NCI-H128 (cell line): Measurements from ENCODE around the gene CCDC102A.

ENCODE experiments used
- DNase-seq: peaks from one replicate; lab custom pipeline; 2025; ENCODE audit not compliant: unreplicated experiment; lab: John Stamatoyannopoulos, UW

The CCDC102A gene

DNA sequence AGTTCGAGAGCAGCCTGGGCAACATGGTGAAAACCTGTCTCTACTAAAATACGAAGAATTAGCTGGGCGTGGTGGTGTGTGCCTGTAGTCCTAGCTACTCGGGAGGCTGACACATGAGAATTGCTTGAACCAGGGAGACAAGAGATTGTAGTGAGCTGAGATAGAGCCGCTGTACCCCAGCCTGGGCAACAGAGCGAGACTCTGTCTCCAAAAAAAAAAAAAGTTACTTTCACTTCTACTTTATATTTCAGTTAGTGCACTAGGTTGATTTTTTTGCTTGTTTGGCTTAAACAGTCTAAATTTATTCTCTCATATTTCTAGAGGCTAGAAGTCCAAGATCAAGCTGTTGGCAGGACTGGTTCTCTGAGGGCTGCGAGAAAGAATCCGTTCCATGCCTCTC lies 13.4 kb downstream of the CCDC102A start:
- DNase-seq = no peak

DNA sequence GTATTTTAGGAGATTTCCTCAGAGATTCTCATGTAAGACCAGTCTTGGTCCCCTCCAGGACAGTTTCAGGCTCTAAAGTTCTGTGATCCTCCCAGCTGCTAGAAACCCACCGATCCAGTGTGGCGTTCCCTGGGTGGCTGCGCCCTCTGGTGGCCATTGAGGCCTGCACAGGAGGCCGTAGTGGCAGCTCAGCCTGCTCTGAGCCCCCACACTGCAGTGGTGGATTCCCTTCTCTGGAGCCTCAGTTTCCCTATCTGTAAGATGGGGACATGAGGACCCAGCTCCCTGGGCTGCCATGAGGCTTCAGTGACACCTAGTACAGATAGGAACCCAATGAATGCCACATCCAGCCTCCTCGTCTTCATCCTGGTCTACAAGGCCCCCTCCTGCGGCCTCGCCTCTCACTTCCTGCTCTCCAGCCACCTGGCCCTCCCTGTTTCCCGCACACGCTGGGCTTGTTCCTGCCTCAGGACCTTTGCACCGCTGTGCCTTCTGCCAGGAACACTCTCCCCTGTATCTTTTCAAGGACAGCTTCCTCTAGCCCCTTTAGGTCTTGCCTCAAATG lies 16.5 kb downstream of the CCDC102A start:
- peak; percentile 30 for DNase-seq

DNA sequence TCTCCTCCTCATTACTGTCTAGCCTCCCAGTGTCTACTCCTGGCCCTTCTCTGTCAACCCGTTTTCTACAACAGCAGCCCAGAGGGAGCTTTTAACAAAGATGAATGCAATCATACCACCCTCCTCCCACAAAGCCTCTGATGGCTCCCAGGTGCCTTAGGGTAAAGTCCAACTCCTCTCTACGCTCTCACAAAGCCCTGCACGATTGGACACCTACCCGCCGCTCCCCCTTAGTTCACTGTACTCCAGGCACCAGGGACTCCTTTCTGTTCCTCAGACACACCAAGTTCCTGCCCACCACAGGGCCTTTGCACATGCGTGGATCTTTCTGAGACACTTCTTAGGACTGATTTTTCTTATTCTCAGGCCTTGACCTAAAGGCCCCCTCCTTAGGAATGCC lies 17.4 kb downstream of the CCDC102A start:
- DNase-seq = no peak

DNA sequence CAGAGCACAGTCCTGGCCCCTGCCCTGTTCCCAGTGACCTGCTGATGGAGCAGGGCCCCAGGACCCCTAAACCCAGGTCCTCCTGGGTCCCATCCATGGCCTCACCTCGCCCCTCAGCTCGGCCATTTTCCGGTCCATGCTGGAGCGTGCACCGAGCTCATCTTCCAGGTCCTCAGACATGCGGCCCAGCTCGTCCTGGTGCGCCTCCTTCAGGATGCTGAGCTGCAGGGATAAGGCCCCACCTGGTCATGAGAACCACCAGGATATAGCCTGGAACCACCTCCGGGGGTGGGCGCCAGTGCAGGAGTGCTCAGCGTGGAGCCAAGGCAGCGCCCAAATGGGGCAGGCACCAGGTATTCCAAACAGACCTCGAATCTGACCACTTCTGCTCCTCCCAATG lies 17.9 kb downstream of the CCDC102A start:
- no peak for DNase-seq

DNA sequence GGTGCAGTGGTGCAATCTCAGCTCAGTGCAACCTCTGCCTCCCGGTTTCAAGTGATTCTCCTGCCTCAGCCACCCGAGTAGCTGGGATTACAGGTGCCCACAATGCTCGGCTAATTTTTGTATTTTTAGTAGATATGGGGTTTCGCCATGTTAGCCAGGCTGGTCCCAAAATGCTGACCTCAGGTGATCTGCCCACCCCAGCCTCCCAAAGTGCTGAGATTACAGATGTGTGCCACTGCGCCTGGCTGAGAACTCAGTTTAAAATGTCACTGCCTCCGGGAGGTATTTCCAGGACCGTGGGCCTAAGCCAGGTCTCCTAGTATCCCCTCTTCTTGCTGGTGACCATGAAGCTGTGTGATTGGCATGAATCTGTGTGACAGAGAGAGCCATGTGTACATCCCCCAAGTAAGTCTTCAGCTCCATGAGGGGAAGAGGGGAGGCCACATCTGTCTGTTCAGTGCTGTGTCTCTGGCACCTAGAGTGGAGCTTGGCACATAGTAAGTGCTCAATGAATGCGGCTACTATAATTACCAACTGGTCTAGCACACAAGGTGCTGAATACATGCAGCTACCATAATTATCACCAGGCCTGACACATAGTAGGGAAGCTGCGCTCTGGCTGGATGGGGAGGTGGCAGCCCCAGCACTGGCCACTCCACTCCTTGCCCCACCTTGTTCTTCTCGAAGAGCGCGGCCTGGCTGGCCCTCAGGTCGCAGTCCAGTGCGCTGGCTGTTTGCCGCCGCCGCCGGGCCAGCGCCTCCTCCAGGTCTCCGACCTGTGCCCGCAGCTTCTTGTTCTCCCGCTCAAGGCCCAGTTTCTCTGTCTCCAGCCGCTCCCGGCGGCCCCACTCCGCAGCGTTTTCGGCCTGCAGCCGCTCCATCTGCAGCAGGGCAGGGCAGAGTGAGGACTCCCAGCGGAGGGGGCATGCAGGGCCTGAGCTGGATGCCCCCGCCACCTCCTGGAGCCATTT lies 18.7 kb downstream of the CCDC102A start:
- DNase-seq = no peak

DNA sequence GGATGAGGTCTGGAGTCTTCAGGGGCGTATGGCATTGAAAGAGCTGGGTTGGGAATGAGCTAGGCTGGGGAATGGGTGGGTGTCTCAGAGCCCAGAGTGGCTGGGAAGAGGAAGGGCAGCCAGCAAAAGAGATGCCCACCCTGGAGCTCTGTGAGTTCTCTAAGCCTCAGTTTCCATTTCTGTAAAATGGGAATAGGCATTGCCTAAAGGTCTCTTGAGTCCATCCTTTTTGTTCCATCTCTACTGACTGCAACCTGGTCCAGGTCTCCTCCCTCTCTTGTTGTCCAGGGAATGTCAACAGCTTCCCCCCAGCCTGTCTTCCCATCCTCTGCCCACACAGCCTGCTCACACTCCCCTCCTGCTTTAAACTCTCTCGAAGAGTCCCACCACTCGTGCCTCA lies 19.6 kb downstream of the CCDC102A start:
- DNase-seq = no peak

DNA sequence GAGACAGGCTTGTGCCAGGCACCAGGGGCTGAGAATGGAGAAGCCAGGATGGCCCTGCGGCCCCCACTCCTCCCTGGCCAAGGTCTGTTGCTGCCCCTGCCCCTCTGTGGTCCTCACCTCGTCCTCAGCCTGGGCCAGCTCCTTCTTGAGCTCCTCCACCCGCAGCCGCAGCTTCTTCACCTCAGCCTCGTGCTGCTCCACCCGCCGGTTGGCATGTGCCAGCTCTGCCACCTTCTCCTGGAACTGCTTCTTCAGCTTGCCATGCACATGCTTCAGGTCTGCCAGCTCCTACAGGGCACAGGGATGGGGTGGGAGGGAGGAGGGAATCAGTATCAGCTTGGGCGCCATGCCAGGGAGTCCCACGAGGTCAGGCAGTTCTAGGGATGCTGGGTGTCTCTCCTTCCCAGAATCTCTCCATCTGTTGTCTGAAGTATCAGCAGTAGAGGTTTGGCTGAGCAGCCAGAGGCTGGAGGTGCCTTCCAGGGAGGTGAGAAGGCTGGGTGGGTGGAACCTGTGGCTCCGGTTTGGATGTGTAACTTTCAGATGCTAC lies 20.1 kb downstream of the CCDC102A start:
- no peak for DNase-seq

DNA sequence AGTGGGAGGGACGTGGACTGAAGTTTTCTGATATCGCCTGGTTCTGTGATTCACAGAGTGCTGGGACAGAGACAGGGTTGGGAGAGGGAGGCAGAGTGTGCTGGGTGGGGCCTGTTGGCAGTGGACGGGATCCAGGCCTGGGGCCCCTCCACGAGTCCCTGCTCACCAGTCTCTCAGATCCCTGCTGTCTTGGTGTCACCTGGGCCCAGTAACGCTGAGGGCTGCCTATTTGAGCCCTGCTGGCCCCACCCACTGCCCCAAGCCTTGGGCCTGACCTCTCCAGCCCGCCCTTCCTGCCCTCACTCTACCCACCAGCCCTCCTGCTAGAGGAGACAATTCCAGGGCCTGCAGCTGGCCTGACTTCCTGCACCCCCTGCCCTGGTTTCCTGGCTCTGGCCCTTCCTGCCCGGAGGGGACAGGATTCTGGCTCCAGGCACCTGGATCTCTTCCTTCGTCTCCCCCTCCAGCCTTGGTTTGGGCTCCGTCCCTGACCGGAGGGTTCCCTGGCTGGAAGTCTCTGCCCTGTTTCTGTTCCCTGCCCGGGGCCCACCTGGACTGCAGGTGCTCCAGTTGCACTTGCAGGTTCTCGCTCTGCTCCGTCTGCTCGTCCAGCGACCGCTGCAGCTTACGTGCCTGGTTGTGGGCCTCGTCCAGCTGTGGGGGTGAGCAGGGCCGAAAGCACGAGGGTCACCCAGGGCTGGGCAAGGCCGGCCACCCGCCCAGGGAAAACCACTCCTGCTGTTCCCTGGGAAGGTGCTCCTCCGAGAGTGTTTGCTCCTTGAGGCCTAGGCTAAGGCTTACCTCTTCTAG lies 21.4 kb downstream of the CCDC102A start:
- DNase-seq = no peak

DNA sequence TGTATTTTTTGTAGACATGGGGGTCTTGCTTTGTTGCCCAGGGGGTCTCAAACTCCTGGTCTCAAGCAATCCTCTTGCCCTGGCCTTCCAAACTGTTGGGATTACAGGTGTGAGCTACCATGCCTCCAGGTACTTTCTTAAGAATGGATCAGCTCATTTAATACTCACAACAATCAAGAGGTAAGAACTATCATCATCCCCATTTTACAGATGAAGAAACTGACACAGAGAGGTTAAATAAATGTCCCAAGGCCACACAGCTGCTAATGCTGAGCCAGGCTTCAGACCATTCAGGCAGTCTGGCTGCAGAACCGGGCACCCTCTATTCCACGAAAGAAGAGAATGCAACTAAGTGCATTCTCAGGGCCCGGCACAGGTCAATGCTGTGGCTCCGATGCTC lies 22.0 kb downstream of the CCDC102A start:
- no peak for DNase-seq

DNA sequence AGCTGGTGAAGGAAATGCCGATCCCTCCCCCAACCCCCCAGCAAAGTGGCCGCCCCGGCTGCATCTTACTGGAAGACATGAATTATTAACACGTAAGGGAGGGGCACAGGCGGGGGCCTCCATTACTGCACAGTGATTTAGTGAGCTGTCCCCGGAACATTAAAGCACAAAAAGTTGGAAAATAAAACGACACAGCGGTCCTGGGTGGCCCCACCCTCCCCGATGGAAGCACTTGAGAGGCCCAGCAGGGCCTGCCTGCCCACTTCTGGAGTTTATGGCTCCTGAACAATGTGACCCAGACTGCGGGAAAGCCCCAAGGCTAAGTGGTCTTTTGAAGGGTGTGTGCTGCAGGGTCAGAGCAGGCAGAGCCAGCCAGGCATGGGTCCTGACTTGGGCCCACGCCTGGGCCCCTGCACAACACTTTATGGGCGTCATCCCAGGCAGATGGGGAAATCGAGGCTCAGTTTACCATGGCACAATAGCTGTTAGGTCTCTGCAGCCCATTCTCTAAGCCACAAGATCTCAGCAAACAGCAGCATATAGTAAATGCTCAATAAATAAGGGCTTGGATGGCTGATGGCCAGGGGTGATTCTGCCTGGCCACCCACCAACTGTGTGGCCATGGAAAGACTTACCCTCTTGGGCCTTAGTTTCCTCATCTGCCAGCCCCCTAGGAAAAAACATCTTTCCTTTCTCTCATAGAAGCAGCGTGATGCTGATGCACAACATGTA lies 22.8 kb downstream of the CCDC102A start:
- DNase-seq = no peak

DNA sequence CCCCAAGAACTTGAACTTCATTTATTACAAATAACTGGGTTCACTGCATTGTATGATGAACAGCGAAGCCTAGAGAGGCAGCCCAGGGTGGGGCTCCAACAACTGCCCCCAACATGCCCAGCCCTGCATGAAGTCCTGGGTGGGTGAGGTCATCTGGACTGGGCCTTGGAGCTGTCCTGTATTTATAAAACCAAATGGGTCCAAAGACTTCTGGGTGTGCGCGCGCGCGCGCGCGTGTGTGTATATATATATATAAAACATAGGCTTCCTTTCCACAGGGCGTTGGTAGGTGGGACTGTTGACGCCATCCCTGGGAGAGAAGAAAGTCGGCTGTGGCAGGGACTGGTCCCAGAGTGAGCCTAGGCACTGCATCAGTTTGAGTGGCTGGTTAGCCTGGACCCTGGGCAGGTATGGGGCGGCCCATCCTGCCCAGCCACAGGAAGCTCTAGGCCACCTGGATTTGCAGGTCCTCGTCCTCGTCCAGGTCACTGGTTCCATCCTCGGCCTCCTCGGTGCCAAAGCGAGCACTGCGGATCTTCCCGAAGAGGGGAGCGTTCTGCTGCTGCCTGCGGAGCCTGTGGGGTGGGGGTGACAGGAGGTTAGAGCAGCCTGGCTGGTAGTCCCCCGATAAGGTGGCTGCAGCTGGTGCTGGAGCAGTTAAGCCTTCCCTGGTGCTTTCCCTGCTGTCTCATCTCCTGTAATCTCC lies 23.9 kb downstream of the CCDC102A start:
- DNase-seq = no peak

DNA sequence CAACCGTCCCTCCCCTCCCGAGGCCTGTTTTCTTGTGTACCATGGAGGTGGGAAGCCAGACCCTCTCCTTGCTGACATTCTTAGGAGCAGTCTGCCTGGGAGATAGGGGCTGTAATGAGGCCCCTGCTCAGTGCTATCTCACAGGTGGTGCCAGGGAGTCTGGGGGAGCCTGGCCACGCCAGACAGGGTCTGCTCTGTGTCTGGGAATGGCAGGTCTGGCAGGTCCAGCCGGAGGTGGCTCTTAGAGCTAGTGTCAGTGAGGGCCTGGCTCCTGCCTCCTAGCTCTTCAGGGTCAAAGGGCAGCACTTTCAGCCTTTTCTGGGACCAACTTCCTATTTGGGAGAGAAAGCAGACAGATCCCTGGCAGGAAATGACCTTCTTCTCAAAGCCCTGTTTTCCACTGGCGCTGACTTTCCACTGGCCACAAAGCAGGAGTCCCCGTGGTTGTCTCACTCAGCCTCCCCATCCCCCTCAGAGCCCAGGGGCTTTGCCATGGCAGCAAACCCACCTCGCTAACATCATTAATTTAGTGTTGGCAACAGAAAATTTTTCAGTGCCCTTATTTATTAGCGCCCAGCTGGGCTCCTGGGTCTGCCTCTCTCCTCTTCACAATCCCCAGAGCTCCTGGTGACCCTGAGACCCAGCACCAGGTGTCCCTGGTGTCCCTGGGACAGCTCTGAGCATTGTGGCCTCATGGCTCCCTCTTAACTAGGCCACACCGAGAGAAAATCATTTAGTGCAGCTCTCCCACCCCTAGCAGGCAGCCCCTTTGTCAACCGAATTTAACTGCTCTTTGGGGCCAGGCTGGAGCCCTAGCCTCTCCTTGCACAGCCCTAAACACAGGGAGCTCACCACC lies 26.1 kb downstream of the CCDC102A start:
- no peak for DNase-seq

DNA sequence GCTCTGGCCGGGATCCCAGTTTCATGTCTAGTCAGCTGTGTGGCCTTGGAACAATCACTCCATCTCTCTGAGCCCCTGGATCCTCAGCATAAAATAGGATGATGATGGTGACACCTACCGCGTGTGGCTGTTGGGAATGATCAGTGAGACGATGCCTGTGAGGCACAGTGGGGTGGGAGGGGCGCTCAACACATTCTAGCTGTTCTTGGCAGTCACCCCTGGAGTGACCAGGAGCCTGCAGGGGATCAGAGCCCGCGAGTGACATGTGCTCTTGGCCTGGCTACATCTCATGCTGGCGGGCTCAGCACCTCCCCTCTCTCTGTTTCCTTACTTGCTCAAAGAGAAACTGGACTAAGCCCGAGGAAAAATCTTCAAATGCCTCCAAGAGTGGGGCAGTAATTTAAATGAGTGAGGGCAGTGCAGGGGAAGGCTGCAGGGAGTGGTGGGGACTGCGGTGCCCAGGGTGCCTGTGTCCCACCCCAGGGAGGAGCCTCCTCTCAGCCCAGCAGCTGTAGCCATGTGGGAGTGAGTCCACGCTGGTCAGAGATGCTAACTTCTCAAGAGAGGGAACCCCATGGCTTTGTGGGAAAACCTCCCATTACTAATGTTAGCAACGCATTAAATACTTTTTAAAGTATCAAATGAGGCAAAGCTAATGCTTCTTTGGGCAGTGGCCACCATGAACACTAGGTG lies 27.0 kb downstream of the CCDC102A start:
- DNase-seq = no peak

DNA sequence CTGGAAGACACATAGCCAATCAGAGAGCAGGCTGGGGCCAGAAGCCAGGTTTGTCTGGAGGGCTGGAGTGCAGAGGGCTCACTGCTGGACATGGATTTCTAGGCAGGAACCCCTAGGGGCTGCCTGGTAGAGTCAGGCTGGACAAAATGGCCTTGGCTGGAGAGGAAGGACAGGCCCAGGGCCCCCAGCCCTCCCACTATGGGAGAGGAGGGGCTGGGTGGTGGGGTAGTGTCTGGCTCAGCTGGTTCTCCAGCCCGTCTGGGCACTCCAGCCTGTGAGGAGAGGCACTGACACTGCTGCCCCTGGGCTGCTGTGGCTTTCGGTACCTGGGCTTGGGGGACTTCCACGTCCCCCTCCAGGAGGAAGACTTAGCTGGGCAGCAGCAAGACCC lies 28.3 kb downstream of the CCDC102A start:
- no peak for DNase-seq

DNA sequence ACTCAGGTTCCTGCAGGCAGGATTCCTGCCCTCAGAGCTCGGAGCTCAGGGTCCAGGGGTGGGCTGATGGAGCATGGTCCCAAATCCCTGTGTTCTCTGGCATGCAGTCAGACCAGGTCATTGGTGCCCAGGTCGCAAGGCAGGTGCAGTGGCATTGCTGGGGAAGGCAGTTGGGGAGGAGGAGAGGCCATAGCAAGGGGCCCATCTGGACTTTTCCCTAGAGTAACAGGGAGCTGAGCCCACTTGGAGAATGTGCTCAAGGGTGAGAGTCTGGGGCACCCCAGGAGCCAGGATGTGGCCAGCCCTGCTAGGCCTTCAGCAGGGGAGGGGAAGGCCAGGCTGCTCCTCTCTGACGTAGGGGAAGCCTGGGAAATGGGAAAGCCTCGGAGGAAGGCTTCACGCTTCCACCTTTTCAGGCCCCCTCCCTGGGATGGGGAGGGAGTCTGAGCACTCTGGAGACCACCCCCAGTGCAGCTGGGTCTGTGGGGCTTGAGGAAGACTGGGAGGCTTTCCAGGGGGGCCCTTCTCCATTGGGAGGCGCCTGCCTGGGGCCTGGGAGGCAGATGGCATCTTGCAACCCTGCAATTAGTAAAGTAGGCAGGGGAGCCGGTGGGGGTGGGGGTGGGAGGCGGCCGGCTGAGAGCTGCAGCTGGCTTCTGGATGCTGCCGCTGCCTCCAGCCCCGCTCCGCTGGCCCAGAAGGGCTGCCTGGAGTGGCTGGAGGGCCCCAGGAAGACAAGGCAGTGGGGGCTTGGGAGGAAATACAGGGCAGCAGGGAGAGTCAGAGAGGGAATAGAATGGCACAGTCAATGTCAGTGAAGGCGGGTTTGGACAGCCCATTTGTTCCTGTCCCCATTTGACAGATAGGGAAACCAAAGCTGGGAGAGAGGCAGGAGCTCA lies 29.0 kb downstream of the CCDC102A start:
- DNase-seq = peak; percentile 2

DNA sequence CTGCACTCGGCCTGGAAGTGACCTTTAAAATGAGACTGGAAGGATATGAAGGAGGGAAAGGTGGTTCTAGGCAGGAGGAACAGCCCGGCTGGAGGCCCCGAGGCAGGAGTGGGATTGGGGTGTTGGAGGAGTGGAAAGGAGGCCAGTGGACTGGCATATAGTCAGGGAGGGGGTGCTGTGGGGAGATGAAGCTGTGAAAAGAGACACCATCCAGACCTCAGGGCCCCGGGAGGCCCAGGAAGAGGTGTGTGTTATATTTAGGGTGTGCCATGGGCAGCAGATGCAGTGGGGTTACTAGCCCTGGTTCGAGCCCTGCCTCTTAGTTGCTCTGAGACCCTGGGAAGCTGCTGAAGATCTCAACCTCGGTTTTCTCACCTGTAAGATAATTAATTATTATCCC lies 31.2 kb downstream of the CCDC102A start:
- no peak for DNase-seq

DNA sequence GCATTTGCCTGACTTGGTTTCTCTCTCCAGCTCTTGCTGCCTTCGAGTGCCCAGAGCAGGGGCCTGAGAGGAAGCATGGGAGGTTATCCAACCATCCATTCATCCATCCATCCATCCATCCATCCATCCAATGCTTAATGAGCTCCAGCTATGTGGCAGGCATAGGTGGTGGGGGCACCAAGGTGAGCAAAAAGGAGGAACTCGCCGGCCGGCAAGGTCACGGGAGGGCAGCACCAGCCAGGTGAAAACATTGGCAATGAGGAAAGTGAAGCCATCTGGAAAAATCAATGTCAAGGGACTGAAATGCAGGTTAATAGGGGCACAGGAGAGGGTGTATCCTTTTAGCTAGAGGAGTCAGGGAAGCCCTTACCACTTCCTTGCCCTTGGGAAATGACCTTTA lies 31.9 kb downstream of the CCDC102A start:
- no peak for DNase-seq

DNA sequence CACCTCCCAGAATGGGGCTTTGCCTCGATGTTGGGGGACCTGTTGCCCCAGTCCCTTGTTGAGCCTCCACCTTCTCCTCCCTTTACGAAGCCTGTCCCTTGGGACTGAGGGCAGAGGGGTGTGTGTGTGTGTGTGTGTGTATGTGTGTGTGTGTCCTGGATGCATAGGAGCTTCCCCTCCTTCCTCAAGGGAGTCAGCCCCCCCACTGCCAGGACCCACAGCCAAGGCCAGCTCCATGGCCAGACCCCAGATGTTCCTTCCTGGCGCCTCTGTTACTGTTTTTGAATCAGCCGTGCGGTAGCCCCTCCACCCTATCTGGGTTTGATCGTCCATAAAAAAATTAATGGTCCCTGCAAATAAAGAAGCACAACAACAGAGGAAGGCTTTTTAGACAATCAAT lies 32.4 kb downstream of the CCDC102A start:
- DNase-seq = no peak
